RCC 7860 (cell line): ENCODE results near the gene SAMD1.

Experiments used
- DNase-seq: peaks from one replicate; pipeline ENCODE4 v3.0.0-alpha.2; 2015; ENCODE audit warnings: low spot score
- FAIRE-seq: peaks from 2 replicates; lab custom pipeline; 2012; peaks lifted over from hg19 to GRCh38; lab: Jason Lieb, UNC

The SAMD1 gene

GRCh38 chr19:14091081-14091812 is 696 bp upstream of the SAMD1 start:
- DNase-seq, result peak; percentile 23
- FAIRE-seq, result no peak

GRCh38 chr19:14089662-14090508 is 666 bp downstream of the SAMD1 start:
- FAIRE-seq, result no peak
- peak; percentile 20 for DNase-seq

GRCh38 chr19:14089412-14089661 is 1.2 kb downstream of the SAMD1 start:
- FAIRE-seq, result no peak
- no peak for DNase-seq

- no peak for DNase-seq
- no peak for FAIRE-seq
Observed at GRCh38 chr19:14088634-14089411, 1.7 kb downstream of the SAMD1 start.

DNA sequence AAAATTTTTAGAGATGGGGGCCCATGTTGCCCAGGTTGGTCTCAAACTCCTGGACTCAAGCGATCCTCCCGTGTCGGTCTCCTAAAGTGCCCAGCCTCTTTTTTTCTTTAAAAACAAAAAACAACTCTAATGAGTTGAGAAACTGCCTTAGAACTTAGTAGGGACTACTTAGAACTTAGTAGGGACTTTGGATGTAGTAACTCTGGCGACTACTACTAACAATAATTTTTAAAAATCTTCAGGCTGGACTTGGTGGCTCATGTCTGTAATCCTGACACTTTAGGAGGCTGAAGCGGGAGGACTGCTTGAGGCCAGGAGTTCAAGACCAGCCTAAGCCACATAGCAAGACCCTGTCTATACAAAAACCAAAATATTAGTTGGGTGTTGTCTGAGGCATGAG is 4.5 kb downstream of the SAMD1 start:
- DNase-seq (no peak), FAIRE-seq (no peak)

GRCh38 chr19:14085309-14085995 is 5.1 kb downstream of the SAMD1 start, which contains the start of gene C19orf67:
Gene C19orf67, minus strand, starts transcription at chr19:14085783. Its CDS starts 156 bp downstream, at chr19:14085627.
- DNase-seq, result no peak
- FAIRE-seq, result no peak

DNA sequence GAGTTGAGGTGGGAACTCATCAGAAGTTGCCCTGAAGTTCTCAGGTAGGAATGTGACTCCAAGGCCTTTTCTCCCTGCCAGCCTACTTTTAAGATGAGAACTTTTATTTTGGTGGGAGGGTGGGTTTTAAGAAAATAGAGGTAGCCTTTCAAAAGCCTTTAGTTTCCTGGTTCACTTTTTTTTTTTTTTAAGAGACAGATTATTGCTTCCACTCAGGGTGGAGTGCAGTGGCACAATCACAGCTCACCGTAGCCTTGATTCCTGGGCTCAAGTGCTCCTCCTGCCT is 7.9 kb downstream of the SAMD1 start:
- FAIRE-seq (no peak), DNase-seq (no peak)

GRCh38 chr19:14081797-14082674 is 8.5 kb downstream of the SAMD1 start:
- DNase-seq (no peak), FAIRE-seq (no peak)

GRCh38 chr19:14080887-14081796 is 9.4 kb downstream of the SAMD1 start:
- peak; percentile 96 for FAIRE-seq
- DNase-seq, result peak; percentile 98

GRCh38 chr19:14078411-14078810 is 12.1 kb downstream of the SAMD1 start:
- FAIRE-seq (no peak), DNase-seq (no peak)

- DNase-seq (no peak), FAIRE-seq (no peak)
Observed at GRCh38 chr19:14073925-14074838, 16.4 kb downstream of the SAMD1 start.

DNA sequence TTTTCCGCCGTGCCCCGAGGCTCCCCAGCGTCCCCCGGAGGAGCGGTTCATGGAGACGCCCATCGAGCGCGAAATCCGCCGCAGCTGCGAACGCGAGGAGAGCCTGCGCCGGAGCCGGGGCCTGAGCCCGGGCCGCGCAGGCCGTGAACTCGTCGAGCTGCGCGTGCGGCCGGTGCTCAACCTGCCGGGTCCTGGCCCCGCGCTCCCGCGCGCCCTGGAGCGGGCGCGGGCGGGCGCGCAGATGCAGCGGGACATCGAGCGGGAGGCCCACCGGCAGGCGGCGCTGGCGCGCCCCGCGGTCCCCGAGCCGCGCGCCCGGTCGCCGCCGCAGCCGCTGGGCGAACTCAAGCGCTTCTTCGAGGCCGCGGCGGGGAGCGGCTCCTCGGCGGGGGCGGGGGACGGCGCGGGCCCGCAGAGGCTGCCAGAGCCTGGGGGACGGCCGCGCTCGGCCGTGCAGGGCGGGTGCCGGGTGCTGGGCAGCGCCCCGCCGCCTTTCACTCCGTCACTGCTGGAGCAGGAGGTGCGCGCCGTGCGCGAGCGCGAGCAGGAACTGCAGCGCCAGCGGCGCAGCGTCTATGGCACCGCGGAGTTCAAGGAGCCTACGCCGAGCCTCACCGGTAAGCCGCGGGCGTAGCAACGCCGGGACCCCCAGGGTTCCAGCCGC is 17.2 kb downstream of the SAMD1 start:
- no peak for FAIRE-seq
- peak; percentile 51 for DNase-seq

DNA sequence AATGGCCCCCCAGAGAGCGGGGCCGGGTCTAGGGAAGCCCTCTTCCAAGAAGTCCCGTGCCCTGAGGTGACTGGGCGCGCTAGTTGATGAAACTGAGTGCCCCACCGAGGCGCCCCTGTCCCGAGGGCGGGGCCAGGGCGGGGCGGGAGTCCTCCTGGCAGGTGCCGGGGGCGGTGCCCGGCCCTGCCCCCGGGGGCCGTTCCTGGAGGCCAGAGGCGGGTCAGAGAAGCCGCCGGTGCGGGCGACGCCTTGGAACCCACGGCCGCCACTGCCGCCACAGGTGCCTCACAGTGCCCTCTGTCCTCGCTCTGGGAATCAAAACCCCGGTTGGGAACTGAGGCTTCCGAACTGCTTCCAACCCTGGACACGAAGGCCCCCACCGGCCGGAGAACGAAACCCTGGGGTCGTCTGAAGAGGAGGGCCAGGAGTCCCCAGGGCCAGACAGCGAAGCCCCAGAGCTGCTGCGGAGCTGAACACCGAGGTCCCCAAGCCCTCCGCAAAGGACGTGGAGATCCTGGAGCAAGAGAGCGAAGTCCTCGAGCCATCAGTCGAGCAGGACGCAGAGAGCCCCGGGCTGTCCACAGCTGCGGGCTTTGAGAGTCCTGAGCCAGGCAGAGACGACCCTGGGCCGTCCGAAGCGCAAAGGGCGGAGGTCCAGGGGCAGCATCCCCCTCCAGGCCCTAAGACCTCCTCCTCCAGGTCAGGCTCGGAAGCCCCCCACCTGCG is 17.9 kb downstream of the SAMD1 start, which contains the start of gene MISP3:
Gene MISP3, plus strand, starts transcription at position 252 of the 726 bp plus-strand sequence. CDS start 524 bp downstream, outside the sequence.
- FAIRE-seq (no peak), DNase-seq (no peak)

GRCh38 chr19:14070268-14071050 is 20.1 kb downstream of the SAMD1 start:
- FAIRE-seq (no peak), DNase-seq (no peak)

DNA sequence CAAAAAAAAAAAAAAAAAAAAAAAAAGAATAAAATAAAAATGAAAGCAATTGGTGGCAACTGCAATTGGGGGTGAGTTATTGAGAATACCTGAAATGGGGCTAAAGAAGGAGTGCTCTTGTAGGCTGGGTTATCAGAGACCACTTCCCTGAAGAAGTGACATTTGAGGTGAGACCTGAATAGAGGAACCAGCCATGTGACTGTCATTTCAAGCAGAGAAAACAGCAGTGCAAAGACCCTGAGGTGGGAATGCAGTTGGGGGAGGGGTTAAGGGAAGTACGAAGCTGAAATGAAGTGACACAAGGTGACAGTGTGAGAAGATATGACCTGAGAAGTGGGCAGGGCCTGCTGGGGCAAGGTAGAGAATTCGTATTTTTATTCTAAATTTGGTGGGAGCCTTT is 24.4 kb downstream of the SAMD1 start:
- DNase-seq, result no peak
- no peak for FAIRE-seq

- DNase-seq, result no peak
- FAIRE-seq, result no peak
Observed at GRCh38 chr19:14063105-14063504, 27.4 kb downstream of the SAMD1 start.
